GM19351 (cell line): ENCODE measurements around the gene MREG.

ENCODE experiments used
- ATAC-seq: cut with Tn5 transposase; IDR thresholded peaks from one replicate; pipeline ENCODE4 v1.9.1; 2021; ENCODE audit warnings: mild to moderate bottlenecking, moderate library complexity; ENCODE audit not compliant: unreplicated experiment

MREG gene

GRCh38 chr2:215921895-215922294 is 91.5 kb downstream of the MREG start:
- ATAC-seq: no peak

DNA sequence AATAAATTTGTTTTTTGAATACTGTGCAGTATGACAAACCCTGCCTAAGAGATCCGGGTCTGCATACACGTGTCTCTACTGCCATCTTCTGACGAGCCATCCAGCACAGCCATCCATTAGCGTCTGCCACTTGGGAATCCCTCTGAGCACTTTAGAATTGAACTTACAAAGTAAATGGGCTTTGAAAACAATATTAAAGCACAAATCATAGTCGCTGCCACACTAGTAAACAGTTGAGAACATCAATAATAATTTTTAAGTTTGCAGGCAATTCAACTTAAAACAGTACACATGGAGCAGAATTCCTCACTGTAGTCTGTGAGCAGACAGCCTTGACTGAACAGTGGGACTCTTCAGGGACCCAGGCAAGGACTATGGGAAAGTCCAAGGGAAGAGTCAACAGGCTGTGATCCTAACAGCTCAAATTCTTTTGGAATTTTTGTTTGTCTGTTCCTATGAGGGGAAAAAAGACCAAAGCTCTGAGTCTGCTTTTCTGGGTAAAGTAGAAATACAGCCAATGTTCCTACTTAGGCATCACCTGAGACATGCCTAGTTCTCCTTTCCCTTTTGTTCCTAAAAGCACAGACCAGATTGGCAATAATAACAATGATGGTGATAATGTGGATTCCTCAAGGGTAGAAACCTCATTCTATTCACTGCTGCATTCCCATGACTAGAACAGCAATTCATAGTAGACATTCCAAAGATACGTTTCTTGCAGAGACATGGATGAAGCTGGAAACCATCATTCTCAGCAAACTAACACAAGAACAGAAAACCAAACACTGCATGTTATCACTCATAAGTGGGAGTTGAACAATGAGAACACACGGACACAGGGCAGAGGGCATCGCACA is 92.9 kb downstream of the MREG start:
- ATAC-seq: peak; percentile 45

- no peak for ATAC-seq
These were observed 93.6 kb downstream of the MREG start for GRCh38 chr2:215919624-215920243.

DNA sequence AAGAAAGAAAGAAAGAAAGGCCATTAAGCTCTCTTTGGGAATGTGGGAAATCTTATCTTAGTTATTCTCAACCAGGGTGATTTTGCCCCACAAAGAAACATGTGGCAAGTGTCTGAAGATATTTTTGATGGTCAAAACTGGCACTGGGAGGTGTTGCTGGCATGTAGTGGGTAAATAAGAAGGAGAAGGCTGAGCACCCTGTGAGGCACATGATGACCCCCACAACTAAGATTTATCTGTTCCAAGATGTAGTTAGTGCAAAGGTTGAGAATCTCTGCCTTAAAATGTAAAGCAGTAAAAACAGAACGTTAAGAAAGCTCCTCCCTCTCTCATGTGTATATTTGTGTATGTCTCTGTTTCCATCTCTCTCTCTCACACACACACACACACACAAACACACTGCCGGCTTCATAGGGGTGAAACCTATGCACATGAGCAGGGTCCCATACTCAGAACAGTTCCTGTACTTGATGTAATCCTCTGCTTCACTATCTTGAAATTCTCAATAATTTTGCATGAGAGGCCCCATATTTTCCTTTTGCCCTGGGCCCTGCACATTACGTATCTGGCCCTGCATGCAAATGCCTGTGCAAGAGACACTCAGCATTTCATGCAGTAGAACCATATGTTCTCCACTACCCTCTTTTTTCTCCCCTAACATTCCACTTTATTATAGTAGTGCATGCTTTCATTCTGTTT is 94.3 kb downstream of the MREG start:
- no peak for ATAC-seq

- ATAC-seq: peak; percentile 76
These were observed 95.3 kb downstream of the MREG start for GRCh38 chr2:215917953-215918620.

GRCh38 chr2:215915441-215915840 is 97.9 kb downstream of the MREG start:
- ATAC-seq: no peak

DNA sequence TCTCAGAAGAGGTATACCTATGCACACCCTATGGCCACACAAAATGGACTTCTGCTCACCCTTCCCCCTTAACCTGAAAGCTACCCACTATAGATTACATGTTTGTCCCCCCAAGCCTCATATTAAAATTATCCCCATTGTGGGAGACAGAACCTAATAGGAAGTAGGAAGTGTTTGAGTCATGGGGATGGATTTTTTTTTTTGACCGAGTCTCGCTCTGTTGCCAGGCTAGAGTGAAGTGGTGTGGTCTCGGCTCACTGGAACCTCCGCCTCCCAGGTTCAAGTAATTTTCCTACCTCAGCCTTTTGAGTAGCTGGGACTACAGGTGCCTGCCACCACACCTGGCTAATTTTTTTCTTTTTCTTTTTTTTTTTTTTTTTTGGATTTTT is 98.6 kb downstream of the MREG start:
- no peak for ATAC-seq

DNA sequence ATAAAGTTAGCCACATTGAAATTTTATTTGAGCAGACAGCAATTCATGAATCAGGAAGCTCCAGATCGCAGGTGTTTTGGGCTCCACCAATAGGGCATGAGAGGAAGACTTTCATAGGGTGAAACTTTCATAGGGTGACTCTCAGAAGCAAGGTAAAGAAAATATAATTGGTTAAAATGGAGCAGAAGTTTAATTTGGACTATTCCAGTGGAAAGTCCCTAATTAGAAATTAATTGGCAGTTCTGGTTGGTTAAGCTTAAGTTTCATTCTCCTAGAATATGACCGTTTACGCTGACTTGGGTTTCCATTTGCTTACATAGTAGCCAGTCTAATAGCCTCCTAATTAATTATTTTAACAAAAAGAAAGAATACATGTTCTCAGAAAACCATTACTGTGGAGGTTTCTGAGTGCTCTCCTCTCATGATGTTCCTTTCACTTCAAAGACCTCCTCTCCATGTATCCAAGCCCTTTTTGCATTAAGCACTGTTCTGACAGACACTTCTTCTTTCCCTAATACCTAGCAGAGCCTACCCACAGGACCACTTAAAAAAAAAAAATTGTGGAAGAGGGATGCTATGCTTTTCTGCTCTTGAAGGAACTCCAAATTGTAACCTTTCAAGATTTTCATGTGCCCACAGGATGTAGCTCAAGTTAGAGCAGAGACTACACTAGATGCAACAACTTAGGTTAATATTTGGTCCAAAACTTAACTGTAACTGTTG is 99.1 kb downstream of the MREG start:
- ATAC-seq: no peak

GRCh38 chr2:215912299-215912842 is 101.0 kb downstream of the MREG start:
- no peak for ATAC-seq

DNA sequence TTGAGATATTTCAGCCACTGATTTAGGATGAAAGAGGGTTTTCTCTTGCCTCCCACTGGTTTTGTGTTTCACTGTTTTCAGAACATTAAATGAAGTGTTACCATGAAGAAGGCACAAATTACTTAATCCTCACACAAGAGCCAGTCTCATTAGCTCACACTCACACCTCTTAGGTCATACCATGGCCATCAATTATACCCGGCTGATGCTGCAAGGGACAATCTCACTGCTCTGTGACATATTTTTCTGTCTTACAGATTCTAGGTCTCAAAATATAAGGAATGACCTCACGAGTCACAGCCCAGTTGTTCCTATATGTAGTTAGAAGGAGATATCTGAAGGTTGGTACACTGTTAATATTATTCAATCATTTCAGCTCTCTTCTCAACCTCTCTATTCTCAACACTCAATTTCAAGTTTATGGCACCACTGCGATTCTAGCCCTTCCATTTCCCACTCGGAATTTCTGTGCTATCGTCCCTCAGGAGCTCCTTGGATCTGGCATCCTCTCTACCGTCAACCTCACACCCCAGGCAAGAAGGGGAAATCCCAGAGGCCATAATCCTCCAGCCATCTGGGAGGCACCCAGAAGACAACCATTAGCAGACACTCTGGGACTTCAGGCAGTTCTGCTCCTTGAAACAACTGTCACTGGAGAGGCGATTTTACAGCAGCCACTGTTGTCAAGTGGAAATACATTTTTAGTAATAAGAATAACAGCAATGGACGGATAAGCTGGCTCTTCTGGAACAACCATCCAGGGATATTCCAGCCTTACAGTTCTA is 101.9 kb downstream of the MREG start:
- no peak for ATAC-seq

DNA sequence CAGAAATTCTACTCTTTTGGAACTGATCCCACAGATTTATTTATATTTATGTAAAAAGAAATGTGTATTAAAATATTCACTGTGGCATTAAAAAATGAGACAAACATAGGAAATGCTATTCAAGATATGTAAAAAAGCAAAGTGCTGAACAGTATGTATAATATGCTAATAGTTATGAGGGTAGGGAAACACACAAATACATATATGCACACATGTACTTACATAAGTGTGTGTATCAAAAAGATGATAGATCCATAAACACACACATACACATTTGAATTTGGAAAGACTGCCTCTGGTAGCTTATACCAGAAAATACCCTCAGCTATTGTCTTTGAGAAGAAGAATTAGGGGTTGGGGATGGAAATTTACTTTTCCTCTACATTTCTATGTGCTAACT is 103.2 kb downstream of the MREG start:
- ATAC-seq: no peak

GRCh38 chr2:215907147-215907546 is 106.2 kb downstream of the MREG start:
- no peak for ATAC-seq

- ATAC-seq: no peak
These were observed 106.9 kb downstream of the MREG start for GRCh38 chr2:215906458-215906857.

DNA sequence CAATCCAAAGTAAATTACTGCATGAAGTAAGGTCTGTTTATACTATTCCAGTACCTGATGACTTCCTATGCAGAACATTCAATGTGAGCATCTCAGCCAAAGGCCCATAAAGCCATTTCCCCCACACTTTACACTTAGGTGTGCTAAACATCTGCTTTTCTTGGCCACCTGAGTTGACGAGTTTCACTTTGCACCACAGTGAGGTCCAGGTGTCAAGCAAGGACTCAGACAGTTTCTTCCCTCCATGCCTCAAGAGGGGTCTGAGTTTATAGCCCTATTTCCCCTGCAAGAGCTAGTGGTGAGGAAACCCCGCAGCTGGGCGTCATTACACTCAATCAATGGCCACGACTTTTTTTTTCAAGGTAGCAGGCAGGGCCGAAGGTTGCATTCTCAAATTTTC is 107.7 kb downstream of the MREG start:
- no peak for ATAC-seq

GRCh38 chr2:215904101-215904500 is 109.2 kb downstream of the MREG start:
- no peak for ATAC-seq

DNA sequence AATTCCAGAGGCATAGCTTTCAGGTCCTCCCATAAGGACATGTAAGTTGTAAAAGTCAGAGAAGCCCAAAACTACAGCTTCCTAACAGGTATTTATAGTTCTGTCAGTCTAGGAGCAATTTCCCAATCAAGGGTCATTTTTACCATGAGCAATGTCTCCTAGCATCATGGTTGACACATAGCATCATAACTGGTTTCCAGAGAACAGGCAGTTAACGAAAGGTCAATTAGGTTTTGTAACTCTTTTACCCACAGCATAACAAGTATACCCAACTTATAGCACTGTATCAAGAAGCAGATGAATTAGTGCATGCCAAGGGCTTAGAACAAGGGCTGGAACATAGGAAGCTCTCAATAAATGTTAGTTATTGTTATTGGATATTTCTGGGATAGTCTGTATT is 110.1 kb downstream of the MREG start:
- no peak for ATAC-seq

- no peak for ATAC-seq
These were observed 111.6 kb downstream of the MREG start for GRCh38 chr2:215901796-215902195.

GRCh38 chr2:215900843-215901242 is 112.5 kb downstream of the MREG start:
- ATAC-seq: peak; percentile 79

DNA sequence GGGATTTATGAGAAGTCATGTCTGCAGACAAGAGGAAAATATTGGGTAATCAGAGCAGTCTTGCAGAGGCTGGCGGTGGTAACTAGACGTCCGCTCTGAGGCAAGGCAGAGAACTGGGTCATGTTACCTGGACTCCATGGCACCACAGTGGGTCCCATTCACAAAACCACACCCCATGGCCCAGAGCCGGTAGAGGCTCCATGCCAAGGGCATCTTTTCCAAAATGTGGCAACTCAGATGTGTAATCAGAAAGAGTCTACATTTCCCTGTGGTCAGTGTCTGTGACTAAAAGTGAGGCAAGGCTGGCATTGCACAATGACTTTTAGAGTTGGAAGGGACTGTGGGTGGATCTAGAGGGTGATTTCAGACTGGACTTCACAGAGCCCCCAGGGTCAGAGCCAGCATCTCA is 113.1 kb downstream of the MREG start:
- no peak for ATAC-seq
